IPS-15b (cell line): ENCODE results near the gene SERPIND1.
"Not testable (repeated sequence)": the region's sequence is repeated elsewhere in the genome, so short reads cannot be mapped to it uniquely, and the experiment has no call there.

Experiments
- H3K27me3 ChIP-seq: one replicate; pipeline ENCODE4 v1.6.1; 2013; ENCODE audit warnings: low read length; ENCODE audit not compliant: control insufficient read depth, insufficient read depth
- H3K36me3 ChIP-seq: one replicate; pipeline ENCODE4 v1.6.1; 2013; ENCODE audit warnings: low read length; ENCODE audit not compliant: control insufficient read depth, insufficient read depth
- H3K4me1 ChIP-seq: one replicate; pipeline ENCODE4 v1.6.1; 2013; ENCODE audit warnings: mild to moderate bottlenecking, low read length; ENCODE audit not compliant: control insufficient read depth, insufficient read depth
- H3K4me3 ChIP-seq: one replicate; pipeline ENCODE4 v1.5.1; 2013; ENCODE audit warnings: low read depth, low read length
- H3K9ac ChIP-seq: one replicate; pipeline ENCODE4 v1.6.1; 2013; ENCODE audit warnings: low read depth, mild to moderate bottlenecking, low read length
- H3K9me3 ChIP-seq: one replicate; pipeline ENCODE4 v1.6.1; 2013; ENCODE audit warnings: mild to moderate bottlenecking, low read length; ENCODE audit not compliant: control insufficient read depth, insufficient read depth

SERPIND1 gene

GRCh38 chr22:20814221-20814808 is 40.4 kb downstream of the SERPIND1 start:
- Histone ChIP-seq H3K36me3 (no peaks in the 10 kb centered on the region), H3K9ac (no peak overlapping the region), H3K27me3 (no peaks in the 10 kb centered on the region), H3K4me1 (no peaks in the 10 kb centered on the region), H3K4me3 (no peak overlapping the region), H3K9me3 (no peaks in the 10 kb centered on the region)

- Histone ChIP-seq H3K27me3 (no peaks in the 10 kb centered on the region), H3K9me3 (no peaks in the 10 kb centered on the region), H3K4me1 (no peaks in the 10 kb centered on the region), H3K36me3 (peaks cover 2% of the 10 kb centered on the region), H3K9ac (no peak overlapping the region), H3K4me3 (no peak overlapping the region)
Measured at GRCh38 chr22:20815477-20816050, 41.7 kb downstream of the SERPIND1 start.

GRCh38 chr22:20816559-20816958 is 42.6 kb downstream of the SERPIND1 start:
- Histone ChIP-seq H3K4me3 (no peak overlapping the region), H3K9me3 (no peaks in the 10 kb centered on the region), H3K4me1 (no peaks in the 10 kb centered on the region), H3K36me3 (peaks cover 2% of the 10 kb centered on the region), H3K9ac (no peak overlapping the region), H3K27me3 (no peaks in the 10 kb centered on the region)

- Histone ChIP-seq H3K9ac (no peak overlapping the region), H3K27me3 (no peaks in the 10 kb centered on the region), H3K4me3 (no peak overlapping the region), H3K9me3 (no peaks in the 10 kb centered on the region), H3K4me1 (no peaks in the 10 kb centered on the region), H3K36me3 (peaks cover 2% of the 10 kb centered on the region)
Measured at GRCh38 chr22:20818471-20818870, 44.6 kb downstream of the SERPIND1 start.

GRCh38 chr22:20819471-20819870 is 45.6 kb downstream of the SERPIND1 start:
- H3K9me3 ChIP-seq: no peaks in the 10 kb centered on the region
- no peak overlapping the region for H3K9ac ChIP-seq
- no peak overlapping the region for H3K4me3 ChIP-seq
- no peaks in the 10 kb centered on the region for H3K4me1 ChIP-seq
- H3K27me3 ChIP-seq: no peaks in the 10 kb centered on the region
- H3K36me3 ChIP-seq: peaks cover 2% of the 10 kb centered on the region

- not testable (repeated sequence) for H3K4me3 ChIP-seq, H3K9ac ChIP-seq, H3K9me3 ChIP-seq, H3K36me3 ChIP-seq, H3K4me1 ChIP-seq, H3K27me3 ChIP-seq
Measured at GRCh38 chr22:20821717-20822239, 47.9 kb downstream of the SERPIND1 start.

GRCh38 chr22:20822240-20822639 is 48.3 kb downstream of the SERPIND1 start:
- H3K9me3 ChIP-seq: no peaks in the 10 kb centered on the region
- peaks cover 2% of the 10 kb centered on the region for H3K36me3 ChIP-seq
- no peak overlapping the region for H3K9ac ChIP-seq
- no peak overlapping the region for H3K4me3 ChIP-seq
- H3K4me1 ChIP-seq: no peaks in the 10 kb centered on the region
- no peaks in the 10 kb centered on the region for H3K27me3 ChIP-seq

GRCh38 chr22:20823264-20823663 is 49.4 kb downstream of the SERPIND1 start:
- Histone ChIP-seq H3K4me1 (no peaks in the 10 kb centered on the region), H3K36me3 (peaks cover 2% of the 10 kb centered on the region), H3K9ac (no peak overlapping the region), H3K9me3 (no peaks in the 10 kb centered on the region), H3K4me3 (no peak overlapping the region), H3K27me3 (no peaks in the 10 kb centered on the region)

GRCh38 chr22:20825216-20825615 is 51.3 kb downstream of the SERPIND1 start:
- H3K27me3 ChIP-seq, H3K4me3 ChIP-seq, H3K36me3 ChIP-seq, H3K9me3 ChIP-seq, H3K4me1 ChIP-seq, H3K9ac ChIP-seq: not testable (repeated sequence)

- Histone ChIP-seq H3K9me3 (no peaks in the 10 kb centered on the region), H3K9ac (no peak overlapping the region), H3K27me3 (no peaks in the 10 kb centered on the region), H3K4me1 (no peaks in the 10 kb centered on the region), H3K4me3 (no peak overlapping the region), H3K36me3 (no peaks in the 10 kb centered on the region)
Measured at GRCh38 chr22:20825624-20826023, 51.7 kb downstream of the SERPIND1 start.

GRCh38 chr22:20826373-20827152 is 52.6 kb downstream of the SERPIND1 start:
- not testable (repeated sequence) for H3K36me3 ChIP-seq, H3K4me1 ChIP-seq

More at GRCh38 chr22:20826373-20827152, 52.6 kb downstream of the SERPIND1 start:
- H3K27me3 ChIP-seq, H3K9ac ChIP-seq, H3K4me3 ChIP-seq, H3K9me3 ChIP-seq: not testable (repeated sequence)
